Skin of body (tissue), 2 donors: ENCODE data around the gene PTMA. TPM values are rescaled to one million over a fixed set of nuclear protein-coding genes. Genes with fewer than 3 reads are reported as not detected.
"Not testable (repeated sequence)": the region's sequence is repeated elsewhere in the genome, so short reads cannot be mapped to it uniquely, and the experiment has no call there.

Source experiments
- DNase-seq: peaks from one replicate; lab custom pipeline; 2025; lab: John Stamatoyannopoulos, UW
- total RNA-seq: library from RNA; depleted of rRNA; stranded (reverse); fragments of >200 nt; gene quantifications from one replicate; pipeline ENCODE4 v1.2.3, GENCODE V29; 2014

The PTMA gene, protein sequence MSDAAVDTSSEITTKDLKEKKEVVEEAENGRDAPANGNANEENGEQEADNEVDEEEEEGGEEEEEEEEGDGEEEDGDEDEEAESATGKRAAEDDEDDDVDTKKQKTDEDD
- total RNA-seq: 634 TPM

DNA sequence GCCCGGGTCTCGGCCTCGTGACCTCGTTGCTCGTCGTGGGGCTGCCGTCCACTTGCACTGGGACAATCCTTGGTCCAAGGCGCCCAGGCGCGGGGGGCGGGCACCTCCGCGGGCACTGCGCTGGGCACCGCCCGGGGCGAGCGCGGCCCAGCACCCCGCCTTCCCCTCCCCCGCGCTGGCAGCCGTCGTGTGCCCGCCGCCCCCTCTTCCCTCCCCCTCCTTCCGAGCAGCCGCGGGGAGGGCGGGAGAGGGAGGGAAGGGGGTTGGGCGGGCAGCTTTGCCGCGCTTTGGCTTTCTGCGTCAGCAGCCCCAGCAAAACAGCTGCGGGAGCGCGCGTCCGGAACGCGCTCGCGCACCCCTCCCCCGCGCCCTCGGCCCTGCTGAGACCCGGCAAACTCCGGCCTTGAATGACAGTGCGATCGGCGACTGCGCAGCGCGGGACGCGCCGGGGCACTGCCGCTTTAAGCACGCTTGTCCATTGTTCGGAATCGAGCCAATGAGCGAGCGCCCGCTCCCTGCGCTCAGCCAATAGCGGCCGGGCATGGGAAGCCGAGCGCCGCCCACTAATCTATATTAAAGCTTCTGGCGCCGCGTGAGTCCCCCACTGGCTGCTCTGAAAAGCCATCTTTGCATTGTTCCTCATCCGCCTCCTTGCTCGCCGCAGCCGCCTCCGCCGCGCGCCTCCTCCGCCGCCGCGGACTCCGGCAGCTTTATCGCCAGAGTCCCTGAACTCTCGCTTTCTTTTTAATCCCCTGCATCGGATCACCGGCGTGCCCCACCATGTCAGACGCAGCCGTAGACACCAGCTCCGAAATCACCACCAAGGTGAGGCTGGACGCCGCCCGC is at the start of gene PTMA:
PTMA (plus strand) TSS at position 599 of the 846 bp plus-strand sequence; CDS start at position 781, 182 bp downstream.
- DNase-seq: peak; percentile 100

DNA sequence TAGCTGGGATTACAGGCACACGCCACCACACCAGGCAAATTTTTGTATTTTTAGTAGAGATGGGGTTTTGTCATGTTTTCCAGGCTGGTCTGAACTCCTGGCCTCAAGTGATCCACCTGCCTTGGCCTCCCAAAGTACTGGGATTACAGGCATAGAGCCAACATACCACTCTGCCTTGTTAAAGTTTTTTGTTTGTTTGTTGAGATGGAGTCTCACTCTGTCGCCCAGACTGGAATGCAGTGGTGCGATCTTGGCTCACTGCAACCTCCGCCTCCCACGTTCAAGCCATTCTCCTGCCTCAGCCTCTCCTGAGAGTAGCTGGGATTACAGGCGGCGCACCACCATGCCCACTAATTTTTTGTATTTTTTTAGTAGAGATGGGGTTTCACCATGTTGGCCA is 48.3 kb upstream of the PTMA start:
- not testable (repeated sequence) for DNase-seq

DNA sequence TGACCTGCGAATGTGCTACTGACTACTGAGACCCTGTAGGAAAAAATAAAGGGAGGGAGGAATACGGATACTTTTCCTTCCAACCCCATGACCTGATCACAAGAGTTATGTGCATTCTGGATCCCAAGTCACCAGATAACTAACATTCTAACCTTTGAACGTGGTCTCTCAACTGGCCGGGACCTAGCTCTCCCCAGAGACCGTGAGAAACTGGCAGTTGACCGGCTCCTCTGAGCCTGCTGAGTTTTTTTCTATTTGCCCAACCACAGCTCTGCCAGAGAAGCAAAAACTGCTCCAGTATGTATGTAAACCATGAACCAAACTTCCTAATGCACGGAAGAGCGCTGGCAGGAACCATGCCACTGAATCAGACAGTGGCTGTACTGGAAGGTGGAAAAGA is 47.5 kb upstream of the PTMA start:
- DNase-seq: no peak

DNA sequence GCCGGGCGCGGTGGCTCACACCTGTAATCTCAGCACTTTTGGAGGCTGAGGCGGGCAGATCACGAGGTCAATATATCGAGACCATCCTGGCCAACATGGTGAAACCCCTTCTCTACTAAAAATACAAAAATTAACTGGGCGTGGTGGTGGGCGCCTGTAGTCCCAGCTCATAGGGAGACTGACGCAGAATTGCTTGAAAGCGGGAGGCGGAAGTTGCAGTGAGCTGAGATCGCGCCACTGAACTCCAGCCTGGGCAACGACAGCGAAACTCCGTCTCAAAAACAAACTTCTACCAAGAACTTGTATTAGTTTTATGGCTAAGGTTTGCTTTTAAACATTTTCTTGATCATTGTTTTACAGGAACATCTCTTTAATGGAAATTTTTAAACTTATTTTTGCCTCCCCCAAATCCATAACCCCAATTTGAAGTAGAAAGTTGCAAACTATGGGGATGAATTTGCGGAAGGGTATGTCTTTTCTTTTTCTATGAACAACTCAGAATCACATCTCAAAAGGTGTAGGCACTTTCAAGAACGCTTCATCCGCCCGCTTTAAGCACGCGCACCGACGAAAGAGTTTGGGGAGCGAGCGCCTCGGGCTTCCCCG is 46.8 kb upstream of the PTMA start:
- DNase-seq: no peak

DNA sequence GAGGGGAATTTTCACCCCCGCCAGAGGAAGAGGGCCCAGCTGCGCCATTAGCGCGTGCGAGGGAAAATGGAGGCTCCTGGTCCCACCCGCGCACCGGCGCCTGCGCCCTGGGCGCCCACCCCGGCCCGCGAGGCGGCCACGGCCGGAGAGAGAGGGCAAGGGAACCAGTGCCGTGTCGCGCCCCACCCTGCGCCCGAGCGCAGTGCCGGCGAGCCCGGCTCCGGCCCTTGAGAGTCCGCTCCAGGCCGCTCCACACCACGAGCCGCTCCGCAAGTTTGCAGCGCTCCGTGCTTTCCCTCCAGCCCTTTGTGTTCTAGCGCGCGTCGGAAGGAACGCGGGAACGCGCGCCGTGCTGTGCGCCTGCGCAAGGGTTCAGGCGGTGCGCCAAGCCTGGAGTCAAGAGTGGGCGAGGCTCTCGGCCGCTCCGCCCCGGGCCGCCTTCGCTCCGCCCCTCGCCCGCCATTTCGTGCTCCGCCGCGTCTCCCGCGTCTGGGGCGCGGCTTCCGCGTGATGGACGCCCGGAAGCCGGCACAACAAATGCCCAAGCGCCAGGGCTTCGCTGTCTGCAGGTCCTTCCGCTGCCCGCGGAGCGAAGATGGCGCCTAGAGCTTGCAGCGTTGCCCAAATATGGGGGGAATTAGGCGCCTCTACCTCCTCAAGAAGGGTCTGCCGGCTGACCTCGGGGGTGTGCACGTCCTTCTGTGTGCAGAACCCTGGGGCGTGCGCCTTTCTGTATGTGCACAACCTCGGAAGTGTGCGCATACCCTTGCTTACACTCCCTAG is 46.1 kb upstream of the PTMA start:
- DNase-seq: peak; percentile 99

DNA sequence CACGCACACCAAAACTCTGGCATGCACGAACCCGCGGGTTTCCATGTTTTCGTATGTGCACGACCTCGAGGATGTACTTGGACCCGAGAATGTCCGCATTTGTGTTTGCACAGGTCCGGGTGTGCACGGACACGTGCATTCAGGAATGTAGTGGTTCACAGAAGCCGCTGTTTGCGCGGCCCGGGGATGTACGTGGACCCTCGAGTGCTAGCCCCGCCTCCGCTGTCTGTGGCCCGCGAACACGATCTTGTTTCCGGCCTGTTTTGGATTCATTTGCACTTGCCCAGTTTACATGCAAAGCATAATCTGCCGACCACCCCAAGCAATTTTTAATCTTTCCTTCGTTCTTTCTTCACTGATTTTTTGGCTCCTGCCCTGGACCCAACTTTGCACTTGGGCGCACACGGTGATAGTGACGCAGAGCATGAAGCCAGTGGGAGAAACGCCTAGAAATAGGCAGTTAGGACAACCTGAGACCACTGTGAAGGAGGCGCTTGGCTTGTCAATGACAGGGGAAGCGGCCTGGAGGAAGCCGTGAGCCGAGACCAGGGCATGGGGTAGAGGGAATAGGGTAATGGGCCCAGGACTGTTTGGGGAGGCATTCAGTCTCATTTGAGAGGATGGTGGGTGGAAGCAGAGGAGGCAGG is 45.4 kb upstream of the PTMA start:
- DNase-seq: no peak

DNA sequence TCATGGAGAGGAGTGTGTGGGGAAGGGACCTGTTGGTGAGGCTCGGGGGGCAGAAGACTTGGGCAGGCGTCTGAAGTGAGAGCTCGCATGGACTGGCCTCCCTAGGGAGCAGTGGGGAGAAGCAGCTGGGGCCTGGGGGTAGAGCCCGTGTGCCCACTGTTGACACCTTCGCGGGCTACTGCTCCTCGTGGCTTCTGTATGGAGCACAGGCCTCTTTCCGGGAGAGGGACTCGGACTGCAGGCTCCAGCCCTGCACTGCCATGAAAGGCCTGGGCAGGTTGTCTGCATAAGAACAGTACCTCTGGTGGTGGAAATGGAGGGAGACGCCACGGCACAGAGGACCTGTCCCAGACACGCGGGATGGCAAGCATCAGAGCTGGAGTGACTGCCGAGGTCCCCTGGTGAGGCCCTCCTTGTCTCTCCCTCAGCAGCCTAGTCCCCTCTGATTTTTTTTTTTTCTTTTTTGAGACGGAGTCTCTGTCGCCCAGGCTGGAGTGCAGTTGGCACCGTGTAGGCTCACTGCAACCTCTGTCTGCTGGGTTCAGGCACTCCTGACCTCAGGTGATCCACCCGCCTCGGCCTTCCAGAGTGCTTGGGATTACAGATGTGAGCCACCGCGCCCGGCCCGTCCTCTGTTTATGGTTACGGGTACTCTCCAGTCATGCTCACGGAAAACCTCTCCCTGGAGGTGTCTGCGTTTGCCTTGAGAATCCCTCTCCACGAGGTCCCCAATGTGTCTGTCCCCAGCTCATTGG is 44.7 kb upstream of the PTMA start:
- DNase-seq: no peak

DNA sequence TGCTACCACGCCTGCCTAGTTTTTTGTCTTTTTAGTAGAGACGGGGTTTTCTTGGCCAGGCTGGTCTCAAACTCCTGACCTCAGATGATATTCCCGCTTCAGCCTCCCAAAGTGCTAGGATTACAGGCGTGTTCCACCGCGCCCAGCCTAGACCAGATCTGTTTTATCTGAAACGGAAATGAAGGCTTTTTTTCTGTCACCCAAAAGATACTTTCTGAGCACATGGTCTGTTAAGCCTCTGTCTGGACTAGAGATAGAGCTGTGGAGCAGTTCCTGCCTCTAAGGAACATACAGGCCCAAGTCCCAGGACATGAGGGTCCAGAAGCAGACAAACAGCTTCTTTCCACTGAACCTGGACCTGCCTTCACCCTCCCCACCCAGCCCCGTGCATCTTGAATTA is 43.6 kb upstream of the PTMA start:
- no peak for DNase-seq

DNA sequence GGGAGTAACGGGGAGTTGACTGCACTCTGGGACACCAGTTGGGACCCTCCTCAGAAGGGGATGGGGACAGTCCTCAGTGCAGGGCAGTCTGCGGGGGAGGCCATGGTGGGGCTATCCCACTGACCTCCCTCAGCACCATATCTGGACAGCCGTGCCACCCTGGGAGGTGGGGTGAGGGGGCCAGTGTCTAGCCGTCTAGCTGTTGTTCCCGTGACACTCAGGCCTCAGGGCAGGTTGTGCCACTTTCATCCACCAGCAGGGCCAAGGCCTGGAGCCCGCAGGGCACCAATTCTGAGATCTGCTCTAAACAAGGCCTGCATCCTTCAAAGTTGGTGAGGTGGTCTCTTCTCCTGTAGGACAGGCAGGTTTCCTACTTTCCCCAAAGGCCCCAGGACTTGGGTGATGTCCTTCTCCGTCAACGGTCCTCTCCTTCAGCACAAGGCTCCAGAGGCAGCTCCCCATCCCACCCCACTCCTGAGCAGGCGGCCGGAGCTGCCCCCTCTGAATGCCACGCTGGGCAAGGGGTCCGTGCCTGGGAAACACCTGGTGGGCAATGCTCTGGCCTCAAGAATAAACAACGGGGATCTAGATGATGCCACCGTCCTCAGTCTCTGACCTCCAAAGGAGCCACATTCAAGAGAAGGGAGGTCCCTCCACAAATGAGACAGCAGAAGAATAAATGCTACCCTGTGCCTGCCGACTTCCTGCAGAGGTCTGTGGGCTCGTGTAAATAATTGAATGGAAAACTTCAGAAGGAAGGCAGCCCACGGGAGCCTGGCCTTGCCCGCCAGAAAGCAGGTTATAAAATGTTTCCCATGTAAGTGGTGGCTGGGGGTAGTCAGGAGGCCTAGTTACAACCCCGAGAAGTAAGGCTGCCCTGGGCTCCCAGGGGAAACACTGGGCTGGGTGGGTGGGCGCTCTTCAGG is 42.8 kb upstream of the PTMA start:
- no peak for DNase-seq

DNA sequence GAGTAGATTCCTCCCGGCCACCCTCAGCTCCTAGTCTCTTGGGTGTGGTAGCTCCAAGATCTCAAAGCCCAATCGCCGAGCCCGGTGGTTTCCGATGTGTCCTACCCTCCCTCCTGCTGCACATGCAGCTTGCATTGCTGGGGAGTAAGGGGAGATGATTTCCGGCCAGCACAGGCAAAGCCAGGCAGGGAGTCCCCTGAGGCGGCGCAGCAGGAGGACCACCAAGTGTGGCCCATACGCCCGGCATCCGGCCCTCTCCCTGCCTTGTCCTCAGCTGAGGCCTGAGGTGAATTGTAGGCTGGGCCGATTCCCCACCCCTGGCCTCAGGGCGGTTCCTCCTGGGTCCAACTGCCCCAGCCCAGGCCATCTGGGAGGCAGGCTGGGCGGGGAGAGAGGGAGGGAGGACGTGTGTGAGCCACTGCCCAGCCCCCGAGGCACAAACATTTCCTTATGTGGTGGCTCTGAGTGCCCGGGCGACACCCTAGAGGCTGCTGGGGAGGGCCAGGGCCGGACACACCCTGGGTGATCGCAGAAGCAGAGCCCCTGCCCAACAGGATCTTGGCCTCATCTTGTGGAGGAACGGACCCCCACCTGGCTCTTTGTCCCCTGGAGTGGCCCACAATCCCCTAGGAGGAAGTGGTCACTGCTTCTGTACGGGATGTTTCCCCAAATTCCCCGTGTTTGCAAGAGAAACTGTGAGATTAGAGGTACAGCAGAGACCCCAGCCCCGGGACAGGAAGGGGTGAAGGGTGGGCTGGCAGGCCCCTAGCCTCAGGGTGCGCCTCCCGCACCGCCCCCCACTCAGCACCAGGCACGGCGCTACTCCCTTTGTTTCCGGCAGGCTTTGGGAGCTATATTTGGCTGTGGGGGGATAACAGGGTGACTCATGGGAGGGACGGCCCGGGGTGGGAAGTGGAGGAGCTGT is 41.9 kb upstream of the PTMA start:
- peak; percentile 81 for DNase-seq

DNA sequence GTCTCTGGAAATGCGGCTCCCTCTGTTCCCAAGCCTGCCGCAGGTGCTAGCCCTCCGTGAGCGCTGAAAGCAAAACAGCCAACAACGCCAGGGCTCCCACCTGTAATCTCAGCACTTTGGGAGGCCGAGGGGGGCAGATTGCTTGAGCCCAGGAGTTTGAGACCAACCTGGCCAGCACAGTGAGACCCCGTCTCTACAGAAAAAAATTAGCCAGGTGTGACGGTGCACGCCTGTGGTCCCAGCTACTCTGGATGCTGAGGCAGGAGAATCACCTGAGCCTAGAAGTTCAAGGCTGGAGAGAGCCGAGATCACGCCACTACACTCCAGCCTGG is 41.3 kb upstream of the PTMA start:
- no peak for DNase-seq

DNA sequence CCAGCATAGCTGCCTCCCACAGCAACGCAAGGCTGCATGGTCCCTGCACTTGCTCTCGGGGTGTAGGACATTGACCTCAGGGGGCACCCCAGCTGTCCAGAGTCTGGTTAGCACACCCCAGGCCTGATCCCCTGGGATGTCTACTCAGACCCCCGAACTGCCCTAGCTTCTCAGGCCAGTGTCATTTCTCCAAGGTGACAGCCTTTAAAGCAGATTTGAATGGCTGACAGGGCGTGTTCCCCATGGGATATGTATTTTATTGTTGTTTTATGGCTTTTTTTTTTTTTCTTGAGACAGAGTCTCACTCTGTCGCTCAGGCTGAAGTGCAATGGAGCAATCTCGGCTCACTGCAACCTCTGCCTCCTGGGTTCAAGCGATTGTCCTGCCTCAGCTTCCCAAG is 40.8 kb upstream of the PTMA start:
- no peak for DNase-seq

DNA sequence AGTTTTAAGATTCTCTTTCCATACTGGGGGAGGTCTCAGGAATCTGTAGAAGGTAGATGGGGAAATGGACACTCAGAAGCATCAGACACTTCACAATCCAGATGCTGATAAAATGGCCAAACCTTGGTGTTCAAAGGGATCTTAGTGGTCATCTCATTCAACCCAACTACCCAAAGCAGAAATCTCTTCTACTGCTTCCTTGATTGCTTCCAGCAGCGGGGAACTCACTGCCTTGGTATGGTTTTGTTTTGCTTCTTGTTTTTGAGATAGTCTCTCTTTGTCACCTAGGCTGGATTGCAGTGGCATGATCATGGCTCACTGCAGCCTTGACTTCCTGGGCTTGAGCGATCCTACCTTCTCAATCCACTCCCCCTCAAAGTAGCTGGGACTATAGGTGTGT is 39.3 kb upstream of the PTMA start:
- DNase-seq: no peak

DNA sequence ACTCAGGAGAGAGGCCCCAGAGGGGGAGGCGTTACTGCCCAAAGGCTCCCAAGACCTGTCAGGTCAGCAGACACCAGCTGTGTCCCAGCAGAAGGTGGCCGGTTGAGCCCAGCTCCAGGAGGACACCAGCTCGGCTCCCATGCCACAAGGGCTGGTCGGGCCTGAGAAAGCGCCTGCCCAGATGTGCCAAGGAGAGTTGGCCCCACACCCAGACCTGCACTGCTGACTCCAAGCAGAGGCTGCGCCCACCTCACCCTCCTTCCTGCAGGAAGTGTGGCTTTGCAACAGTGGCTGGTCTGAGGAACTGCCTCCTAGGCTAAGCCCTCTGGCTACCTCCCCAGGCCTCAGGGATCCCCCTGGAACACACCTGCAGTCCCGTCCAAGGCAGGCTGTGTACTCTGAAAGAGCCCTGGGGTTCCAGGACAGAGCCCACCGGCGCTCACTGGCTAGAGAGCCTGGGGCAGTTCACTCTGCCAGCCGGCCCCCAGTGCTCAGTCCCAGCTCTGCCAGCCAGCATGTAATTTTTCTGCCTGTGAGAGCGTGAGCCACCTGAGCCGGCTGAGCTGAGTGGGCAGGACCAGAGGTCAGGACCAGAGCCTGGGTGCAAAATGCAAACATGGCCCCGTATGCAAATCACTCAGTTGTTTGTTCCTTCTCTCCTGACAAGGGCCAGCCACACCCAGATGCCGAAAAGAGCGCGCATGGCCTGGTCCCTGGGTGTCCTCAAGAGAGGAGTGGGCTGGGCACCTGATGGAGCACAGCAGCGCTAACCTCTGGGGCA is 36.9 kb upstream of the PTMA start:
- no peak for DNase-seq

DNA sequence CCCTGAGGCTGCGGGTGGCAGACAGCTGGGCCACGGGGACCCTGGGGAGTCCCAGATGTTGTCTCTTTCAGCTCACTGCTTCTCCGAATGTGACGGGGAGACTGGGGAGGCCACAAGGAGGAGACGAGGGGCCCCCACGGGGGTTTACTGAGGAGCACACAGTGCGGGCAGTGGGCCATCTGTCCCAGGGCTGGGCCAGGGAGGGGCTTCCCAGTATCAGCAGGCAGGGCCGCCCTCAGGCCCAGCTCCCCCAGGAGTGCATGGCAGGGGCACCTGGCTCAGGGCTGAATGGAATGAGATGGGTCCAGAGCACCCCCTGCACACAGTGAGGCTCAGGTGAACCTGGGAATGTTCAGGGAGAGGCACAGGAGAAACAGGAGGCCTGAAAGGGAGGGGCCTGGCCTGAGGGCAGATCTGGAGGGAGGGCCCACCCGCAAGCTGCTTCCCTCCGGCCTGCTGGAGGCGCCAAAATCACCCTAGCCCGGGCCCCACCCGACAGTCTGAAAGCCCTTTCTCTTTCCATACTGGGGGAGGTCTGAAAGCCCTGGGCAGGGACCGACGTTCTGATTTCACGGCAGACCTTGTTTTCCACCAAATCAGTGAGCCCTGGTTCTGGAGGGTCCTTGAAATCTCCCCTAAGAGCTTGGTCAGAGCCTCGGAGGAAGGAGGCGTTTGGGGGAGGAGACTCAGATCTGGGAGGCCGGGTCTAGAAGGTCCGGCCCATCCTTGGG is 35.5 kb upstream of the PTMA start:
- DNase-seq: no peak

DNA sequence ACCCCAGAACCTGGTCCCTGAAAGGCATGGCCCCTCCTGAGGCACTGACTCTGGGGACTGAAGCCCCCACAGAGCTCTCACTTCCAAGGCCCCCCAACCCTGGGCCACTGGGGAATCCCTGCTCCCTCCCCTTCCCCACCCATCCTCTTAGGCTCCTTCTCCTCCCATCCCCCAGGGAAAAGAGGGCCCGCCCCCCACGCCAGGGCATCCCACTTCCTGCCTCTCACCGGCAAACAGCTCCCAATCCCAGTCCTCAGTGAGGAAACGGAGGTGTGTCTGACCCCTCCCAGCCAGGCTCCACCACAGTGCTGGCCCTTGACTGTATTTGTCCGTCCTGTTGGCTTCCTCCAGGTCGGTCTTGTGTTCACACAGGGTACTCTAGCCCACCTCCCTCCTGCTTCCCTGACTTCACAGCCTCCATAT is 35.0 kb upstream of the PTMA start:
- DNase-seq: no peak
